Measurements from ENCODE around the gene ETV2.
"Not testable (repeated sequence)": the region's sequence is repeated elsewhere in the genome, so short reads cannot be mapped to it uniquely, and the experiment has no call there.

Gene ETV2, protein sequence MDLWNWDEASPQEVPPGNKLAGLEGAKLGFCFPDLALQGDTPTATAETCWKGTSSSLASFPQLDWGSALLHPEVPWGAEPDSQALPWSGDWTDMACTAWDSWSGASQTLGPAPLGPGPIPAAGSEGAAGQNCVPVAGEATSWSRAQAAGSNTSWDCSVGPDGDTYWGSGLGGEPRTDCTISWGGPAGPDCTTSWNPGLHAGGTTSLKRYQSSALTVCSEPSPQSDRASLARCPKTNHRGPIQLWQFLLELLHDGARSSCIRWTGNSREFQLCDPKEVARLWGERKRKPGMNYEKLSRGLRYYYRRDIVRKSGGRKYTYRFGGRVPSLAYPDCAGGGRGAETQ

GRCh38 chr19:35641515-35642151 lies at the start of gene ETV2:
Gene ETV2, plus strand, starts transcription at chr19:35641745. Its CDS starts 716 bp downstream, at chr19:35642461.
- peak; percentile 46 to 65 for DNase-seq

GRCh38 chr19:35592226-35592625 lies 49.3 kb upstream of the ETV2 start:
- DNase-seq = peak; percentile 15 to 50

GRCh38 chr19:35595026-35595425 lies 46.5 kb upstream of the ETV2 start:
- not testable (repeated sequence) for DNase-seq

DNA sequence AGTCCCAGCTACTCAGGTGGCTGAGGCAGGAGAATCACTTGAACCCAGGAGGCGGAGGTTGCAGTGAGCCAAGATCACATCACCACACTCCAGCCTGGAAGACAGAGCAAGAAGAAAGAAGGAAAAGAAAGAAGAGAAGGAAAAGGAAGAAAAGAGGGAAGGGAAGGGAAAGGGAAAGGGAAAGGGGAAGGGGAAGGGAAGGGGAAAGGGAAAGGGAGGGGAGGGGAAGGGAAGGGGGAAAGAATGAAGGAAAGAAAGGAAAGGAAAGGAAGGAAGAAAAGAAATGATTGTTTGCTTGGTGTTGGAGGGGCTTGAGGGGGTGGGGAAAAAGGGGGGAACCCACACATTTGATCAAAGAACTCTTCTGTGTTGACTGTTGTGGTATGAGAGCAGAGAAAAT lies 45.6 kb upstream of the ETV2 start:
- no peak for DNase-seq

GRCh38 chr19:35596366-35596999 lies 45.1 kb upstream of the ETV2 start:
- no peak for DNase-seq

DNA sequence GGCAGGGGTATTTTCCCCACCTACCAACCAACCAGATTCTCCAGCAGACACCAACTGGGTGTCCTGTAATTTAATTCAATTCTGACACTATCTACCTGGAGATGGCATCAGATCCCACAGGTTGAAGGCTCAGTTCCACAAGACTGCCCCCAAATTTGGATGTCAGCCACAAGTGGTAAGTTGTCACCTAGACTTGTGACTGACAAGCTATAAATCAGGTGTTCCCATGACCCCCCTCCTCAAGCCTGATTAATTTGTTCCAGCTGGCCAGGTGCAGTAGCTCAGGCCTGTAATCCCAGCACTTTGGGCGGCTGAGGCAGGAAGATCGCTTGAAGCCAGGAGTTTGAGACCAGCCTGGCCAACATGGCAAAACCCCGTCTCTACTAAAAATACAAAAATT lies 39.6 kb upstream of the ETV2 start:
- DNase-seq = no peak

GRCh38 chr19:35604436-35604835 lies 37.1 kb upstream of the ETV2 start:
- not testable (repeated sequence) for DNase-seq

GRCh38 chr19:35607170-35607569 lies 34.4 kb upstream of the ETV2 start:
- DNase-seq = not testable (repeated sequence)

GRCh38 chr19:35607661-35608060 lies 33.9 kb upstream of the ETV2 start:
- no peak for DNase-seq

- DNase-seq = peak in 1 of 2 donors; percentile 34
Measured at GRCh38 chr19:35608251-35608650, 33.3 kb upstream of the ETV2 start.

GRCh38 chr19:35609851-35610353 lies 31.6 kb upstream of the ETV2 start:
- peak; percentile 48 to 51 for DNase-seq

- no peak for DNase-seq
Measured at GRCh38 chr19:35612224-35612558, 29.4 kb upstream of the ETV2 start.

GRCh38 chr19:35612559-35613321 lies 28.8 kb upstream of the ETV2 start, which contains the start of gene HAUS5:
Gene HAUS5, plus strand, starts transcription at chr19:35612735. Its CDS starts 60 bp downstream, at chr19:35612795.
- peak; percentile 94 to 97 for DNase-seq

DNA sequence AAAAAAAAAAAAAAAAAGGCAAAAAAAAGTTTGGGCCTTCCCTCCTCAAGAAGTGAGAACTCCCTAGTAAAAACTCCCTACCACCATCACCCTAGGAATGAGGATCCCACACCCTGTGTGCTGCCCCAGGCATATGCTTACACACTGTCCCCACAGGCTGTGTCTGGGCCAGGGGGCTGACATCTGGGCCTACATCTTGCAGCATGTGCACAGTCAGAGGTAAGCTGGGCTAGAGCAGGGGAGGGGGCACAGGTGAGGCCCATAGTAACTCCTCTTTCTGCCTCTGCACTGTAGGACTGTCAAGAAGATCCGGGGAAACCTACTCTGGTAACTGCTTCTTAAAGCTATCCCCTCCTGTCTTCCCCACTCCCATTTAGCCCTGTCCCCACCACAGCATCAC lies 28.0 kb upstream of the ETV2 start:
- no peak for DNase-seq

DNA sequence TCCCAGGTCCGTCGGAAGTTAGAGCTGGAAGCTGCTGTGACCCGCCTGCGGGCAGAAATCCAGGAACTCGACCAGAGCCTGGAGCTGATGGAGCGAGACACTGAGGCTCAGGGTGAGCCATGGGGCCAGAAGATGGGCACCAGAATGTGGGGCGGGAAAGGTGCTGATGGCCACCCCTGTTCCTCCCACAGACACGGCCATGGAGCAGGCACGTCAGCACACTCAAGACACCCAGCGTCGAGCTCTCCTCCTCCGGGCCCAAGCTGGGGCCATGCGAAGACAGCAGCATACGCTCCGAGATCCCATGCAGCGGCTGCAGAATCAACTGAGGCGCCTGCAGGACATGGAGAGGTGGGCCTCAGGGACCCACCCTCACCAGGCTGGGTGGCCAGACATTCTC lies 26.5 kb upstream of the ETV2 start:
- no peak for DNase-seq

DNA sequence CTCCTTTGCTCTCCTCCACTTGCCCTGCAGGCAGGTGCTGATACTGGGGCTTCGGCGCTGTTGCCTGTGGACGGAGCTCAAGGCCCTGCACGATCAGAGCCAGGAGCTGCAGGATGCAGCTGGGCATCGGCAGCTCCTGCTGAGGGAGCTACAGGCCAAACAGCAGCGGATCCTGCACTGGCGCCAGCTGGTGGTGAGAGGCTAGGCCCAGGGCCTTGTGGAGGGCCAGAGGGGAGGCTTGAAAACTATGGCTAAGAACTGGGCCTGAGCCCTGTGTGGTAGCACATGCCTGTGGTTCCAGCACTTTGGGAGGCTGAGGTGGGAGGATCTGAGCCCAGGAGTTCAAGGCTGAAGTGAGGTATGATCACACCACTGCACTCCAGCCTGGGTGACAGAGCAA lies 22.7 kb upstream of the ETV2 start:
- DNase-seq = no peak

GRCh38 chr19:35619290-35619923 lies 22.1 kb upstream of the ETV2 start:
- DNase-seq = no peak

GRCh38 chr19:35620001-35620400 lies 21.5 kb upstream of the ETV2 start:
- DNase-seq = no peak

GRCh38 chr19:35621708-35622107 lies 19.8 kb upstream of the ETV2 start:
- no peak for DNase-seq

- no peak for DNase-seq
Measured at GRCh38 chr19:35622750-35623149, 18.8 kb upstream of the ETV2 start.

- no peak for DNase-seq
Measured at GRCh38 chr19:35623327-35624010, 18.1 kb upstream of the ETV2 start.

DNA sequence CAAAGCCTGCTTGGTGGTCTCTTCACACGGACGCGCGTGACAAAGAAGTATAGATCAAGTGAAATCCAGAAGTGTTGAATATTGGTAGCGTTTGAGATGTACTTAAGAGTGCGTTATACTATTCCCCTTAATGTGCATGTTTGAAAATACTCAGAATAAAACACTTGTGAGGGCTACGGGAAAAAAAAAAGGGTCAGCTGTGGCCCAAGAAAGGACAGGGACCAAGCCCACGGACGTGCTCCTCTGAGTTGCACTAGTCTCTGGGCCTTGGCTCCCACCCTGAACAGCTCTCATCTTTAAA lies 13.3 kb upstream of the ETV2 start:
- DNase-seq = no peak
